Activated CD4-positive, alpha-beta T cell treated with anti-CD3 and anti-CD28 coated beads, Interleukin-2, Interleukin-4, amounts not matched to agents 100 ng/mL and 50 ng/mL, durations not matched to agents 16 hours and 8 hours (primary cell): ENCODE results near the gene DNAH6.
"Not testable (repeated sequence)": the region's sequence is repeated elsewhere in the genome, so short reads cannot be mapped to it uniquely, and the experiment has no call there.

Source experiments
- DNase-seq: peaks from one replicate; pipeline ENCODE4 v3.0.0-alpha.2; 2020; ENCODE audit warnings: low spot score

Gene DNAH6

GRCh38 chr2:84511024-84511423 lies 5.3 kb upstream of the DNAH6 start:
- DNase-seq: not testable (repeated sequence)

GRCh38 chr2:84515788-84516187 lies 510 bp upstream of the DNAH6 start:
- no peak for DNase-seq

GRCh38 chr2:84519332-84519957 lies 3.1 kb downstream of the DNAH6 start:
- DNase-seq: no peak

GRCh38 chr2:84526562-84526961 lies 10.3 kb downstream of the DNAH6 start:
- DNase-seq: no peak

- DNase-seq: no peak
Measured at GRCh38 chr2:84527137-84528129, 11.1 kb downstream of the DNAH6 start.

GRCh38 chr2:84532291-84532690 lies 16.0 kb downstream of the DNAH6 start:
- DNase-seq: no peak

- no peak for DNase-seq
Measured at GRCh38 chr2:84534225-84534624, 17.9 kb downstream of the DNAH6 start.

- DNase-seq: no peak
Measured at GRCh38 chr2:84537251-84537650, 21.0 kb downstream of the DNAH6 start.

- peak; percentile 30 for DNase-seq
Measured at GRCh38 chr2:84539729-84540128, 23.4 kb downstream of the DNAH6 start.

GRCh38 chr2:84545005-84545404 lies 28.7 kb downstream of the DNAH6 start:
- DNase-seq: no peak

GRCh38 chr2:84546551-84546950 lies 30.3 kb downstream of the DNAH6 start:
- DNase-seq: no peak

GRCh38 chr2:84548303-84548702 lies 32.0 kb downstream of the DNAH6 start:
- DNase-seq: no peak

- no peak for DNase-seq
Measured at GRCh38 chr2:84550916-84551315, 34.6 kb downstream of the DNAH6 start.

- not testable (repeated sequence) for DNase-seq
Measured at GRCh38 chr2:84551526-84551925, 35.2 kb downstream of the DNAH6 start.

GRCh38 chr2:84556190-84556589 lies 39.9 kb downstream of the DNAH6 start:
- DNase-seq: peak; percentile 29

- no peak for DNase-seq
Measured at GRCh38 chr2:84559838-84560237, 43.5 kb downstream of the DNAH6 start.

- DNase-seq: no peak
Measured at GRCh38 chr2:84579661-84580060, 63.4 kb downstream of the DNAH6 start.

GRCh38 chr2:84603911-84604310 lies 87.6 kb downstream of the DNAH6 start:
- DNase-seq: no peak

- DNase-seq: no peak
Measured at GRCh38 chr2:84613082-84613481, 96.8 kb downstream of the DNAH6 start.

- DNase-seq: no peak
Measured at GRCh38 chr2:84619794-84620371, 103.6 kb downstream of the DNAH6 start.

GRCh38 chr2:84628486-84628885 lies 112.2 kb downstream of the DNAH6 start:
- DNase-seq: no peak

- no peak for DNase-seq
Measured at GRCh38 chr2:84629550-84629949, 113.3 kb downstream of the DNAH6 start.

GRCh38 chr2:84631047-84631446 lies 114.7 kb downstream of the DNAH6 start:
- DNase-seq: peak; percentile 37
